ENCODE results near the gene PPAN.

PPAN gene

GRCh38 chr19:10106100-10106936, at the start of gene PPAN:
TSS of gene PPAN (plus strand) at chr19:10106362. CDS start at chr19:10106395, 33 bp downstream.
- peak; percentile 94 for DNase-seq (ENCODE audit: low read depth)

GRCh38 chr19:10061717-10062310, 44.3 kb upstream of the PPAN start:
- no peak for DNase-seq (ENCODE audit: low read depth)

- DNase-seq (ENCODE audit: low read depth), result no peak
These were observed 38.0 kb upstream of the PPAN start for GRCh38 chr19:10068205-10068604.

GRCh38 chr19:10069046-10069445, 37.1 kb upstream of the PPAN start:
- DNase-seq (ENCODE audit: low read depth), result no peak

GRCh38 chr19:10070730-10071446, 35.3 kb upstream of the PPAN start:
- no peak for DNase-seq (ENCODE audit: low read depth)

GRCh38 chr19:10074153-10074552, 32.0 kb upstream of the PPAN start:
- DNase-seq (ENCODE audit: low read depth), result peak; percentile 46

GRCh38 chr19:10076535-10076934, 29.6 kb upstream of the PPAN start:
- no peak for DNase-seq (ENCODE audit: low read depth)

GRCh38 chr19:10078329-10078728, 27.8 kb upstream of the PPAN start:
- DNase-seq (ENCODE audit: low read depth), result no peak

- no peak for DNase-seq (ENCODE audit: low read depth)
These were observed 27.1 kb upstream of the PPAN start for GRCh38 chr19:10079031-10079453.

GRCh38 chr19:10083911-10084310, 22.3 kb upstream of the PPAN start:
- DNase-seq (ENCODE audit: low read depth), result no peak

- DNase-seq (ENCODE audit: low read depth), result no peak
These were observed 21.4 kb upstream of the PPAN start for GRCh38 chr19:10084803-10085202.

- DNase-seq (ENCODE audit: low read depth), result peak; percentile 81
These were observed 20.2 kb upstream of the PPAN start, which contains the start of gene SHFL for GRCh38 chr19:10085641-10086590. TSS of gene SHFL (plus strand) at chr19:10086317. CDS start at chr19:10086428, 111 bp downstream.

GRCh38 chr19:10086591-10087192, 19.5 kb upstream of the PPAN start:
- no peak for DNase-seq (ENCODE audit: low read depth)

GRCh38 chr19:10087296-10088061, 18.7 kb upstream of the PPAN start:
- DNase-seq (ENCODE audit: low read depth), result no peak

- DNase-seq (ENCODE audit: low read depth), result no peak
These were observed 17.1 kb upstream of the PPAN start for GRCh38 chr19:10088949-10089554.

GRCh38 chr19:10089801-10090375, 16.3 kb upstream of the PPAN start:
- DNase-seq (ENCODE audit: low read depth), result no peak

- DNase-seq (ENCODE audit: low read depth), result no peak
These were observed 14.8 kb upstream of the PPAN start for GRCh38 chr19:10091370-10091687.

- DNase-seq (ENCODE audit: low read depth), result no peak
These were observed 14.1 kb upstream of the PPAN start for GRCh38 chr19:10091895-10092641.
